ENCODE measurements around the gene ZNHIT3. TPM values are rescaled to one million over a fixed set of nuclear protein-coding genes. Genes with fewer than 3 reads are reported as not detected.

Gene ZNHIT3
- total RNA-seq, 2 donors from 2014 or later = 21.1 to 32.4 TPM

DNA sequence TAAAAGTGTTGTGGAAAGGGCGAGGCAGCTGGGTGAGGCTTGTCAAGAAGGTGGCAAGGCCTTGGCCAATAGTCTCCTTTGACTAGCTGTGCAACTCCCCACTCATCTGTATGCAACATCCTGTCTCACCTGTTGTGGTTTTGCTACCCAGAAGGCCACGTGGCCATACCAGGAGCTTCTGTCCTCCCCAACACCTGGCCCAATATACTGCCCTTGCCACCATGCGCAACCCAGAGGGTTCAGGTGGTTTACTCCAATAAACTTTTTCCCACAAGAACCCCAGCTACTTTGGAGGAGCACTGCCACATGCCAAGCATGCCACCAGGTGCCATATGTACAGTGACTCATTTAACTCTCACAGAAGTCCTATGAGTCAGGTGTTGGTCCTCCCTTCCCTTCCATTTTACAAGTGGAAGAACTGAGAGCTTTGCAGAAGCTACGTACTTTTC lies 38.0 kb downstream of the ZNHIT3 start:
- Histone ChIP-seq H3K27me3 (no peaks in the 10 kb centered on the region), H3K36me3 (replicated peaks in 1 of 2; ENCODE audit: insufficient read depth in 1 of 2, low read depth in 2 of 2) (peaks cover 0 to 14% of the 10 kb centered on the region in 2 donors), H3K9me3 (no peaks in the 10 kb centered on the region), H3K4me1 (no peaks in the 10 kb centered on the region), H3K27ac (no peak overlapping the region), H3K4me3 (no peak overlapping the region)
- DNase-seq (no peak), ATAC-seq (no peak)
- WGBS, 2 donors = 92 to 100% methylated on average over 4 of the region's 4 CpGs
- no peak for TF ChIP-seq POLR2A (IDR thresholded peaks at IDR 0.05)
- TF ChIP-seq, protein P1, sequence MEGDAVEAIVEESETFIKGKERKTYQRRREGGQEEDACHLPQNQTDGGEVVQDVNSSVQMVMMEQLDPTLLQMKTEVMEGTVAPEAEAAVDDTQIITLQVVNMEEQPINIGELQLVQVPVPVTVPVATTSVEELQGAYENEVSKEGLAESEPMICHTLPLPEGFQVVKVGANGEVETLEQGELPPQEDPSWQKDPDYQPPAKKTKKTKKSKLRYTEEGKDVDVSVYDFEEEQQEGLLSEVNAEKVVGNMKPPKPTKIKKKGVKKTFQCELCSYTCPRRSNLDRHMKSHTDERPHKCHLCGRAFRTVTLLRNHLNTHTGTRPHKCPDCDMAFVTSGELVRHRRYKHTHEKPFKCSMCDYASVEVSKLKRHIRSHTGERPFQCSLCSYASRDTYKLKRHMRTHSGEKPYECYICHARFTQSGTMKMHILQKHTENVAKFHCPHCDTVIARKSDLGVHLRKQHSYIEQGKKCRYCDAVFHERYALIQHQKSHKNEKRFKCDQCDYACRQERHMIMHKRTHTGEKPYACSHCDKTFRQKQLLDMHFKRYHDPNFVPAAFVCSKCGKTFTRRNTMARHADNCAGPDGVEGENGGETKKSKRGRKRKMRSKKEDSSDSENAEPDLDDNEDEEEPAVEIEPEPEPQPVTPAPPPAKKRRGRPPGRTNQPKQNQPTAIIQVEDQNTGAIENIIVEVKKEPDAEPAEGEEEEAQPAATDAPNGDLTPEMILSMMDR (IDR thresholded peaks at IDR 0.05) = no peak
- intact Hi-C loops (cut with DNase I) = no loop called here

DNA sequence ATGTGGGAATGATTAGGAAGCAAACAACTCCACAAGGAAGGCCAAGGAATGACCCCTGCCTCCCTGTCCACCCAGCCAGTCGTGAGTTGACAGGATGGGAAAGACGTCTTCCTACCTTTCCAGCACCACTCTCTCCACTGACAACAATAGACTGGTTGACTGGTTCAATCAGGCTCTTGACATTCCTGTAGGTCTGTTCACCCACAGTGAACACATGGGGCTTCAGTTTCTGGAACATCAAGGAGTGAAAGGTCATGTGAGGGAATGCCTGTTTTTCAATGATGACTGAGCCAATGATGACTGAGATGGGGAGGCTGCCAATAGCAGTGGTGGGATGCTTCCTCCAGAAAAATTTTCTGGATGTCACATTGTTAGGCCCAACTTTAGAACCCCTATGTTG lies 38.6 kb downstream of the ZNHIT3 start:
- intact Hi-C loops (cut with DNase I) = no loop called here
- 78 to 91% methylated on average over 2 of the region's 2 CpGs for WGBS, 2 donors
- DNase-seq = no peak

GRCh38 chr17:36525888-36526287 lies 39.4 kb downstream of the ZNHIT3 start:
- DNase-seq = no peak
- H3K9me3 ChIP-seq = no peaks in the 10 kb centered on the region
- H3K27ac ChIP-seq = no peak overlapping the region
- H3K4me3 ChIP-seq = no peak overlapping the region
- TF ChIP-seq POLR2A (IDR thresholded peaks at IDR 0.05) = no peak
- TF ChIP-seq, protein P1 (IDR thresholded peaks at IDR 0.05) = no peak
- WGBS, 2 donors = 97 to 98% methylated on average over 6 of the region's 6 CpGs
- intact Hi-C loops (cut with DNase I) = no loop called here
- H3K4me1 ChIP-seq = no peaks in the 10 kb centered on the region
- no peak for ATAC-seq
- no peaks in the 10 kb centered on the region for H3K27me3 ChIP-seq
- peaks cover 0 to 14% of the 10 kb centered on the region in 2 donors for H3K36me3 ChIP-seq (replicated peaks in 1 of 2; ENCODE audit: insufficient read depth in 1 of 2, low read depth in 2 of 2)

More for the DNA sequence above, 38.6 kb downstream of the ZNHIT3 start:
- Histone ChIP-seq H3K9me3 (no peaks in the 10 kb centered on the region), H3K27ac (no peak overlapping the region), H3K27me3 (no peaks in the 10 kb centered on the region), H3K4me3 (no peak overlapping the region), H3K4me1 (no peaks in the 10 kb centered on the region), H3K36me3 (replicated peaks in 1 of 2; ENCODE audit: insufficient read depth in 1 of 2, low read depth in 2 of 2) (peaks cover 0 to 14% of the 10 kb centered on the region in 2 donors)
- ATAC-seq = no peak
- no peak for TF ChIP-seq POLR2A (IDR thresholded peaks at IDR 0.05)
- TF ChIP-seq, protein P1 (IDR thresholded peaks at IDR 0.05) = no peak

GRCh38 chr17:36527621-36528250 lies 41.3 kb downstream of the ZNHIT3 start:
- Histone ChIP-seq H3K36me3 (replicated peaks in 1 of 2; ENCODE audit: insufficient read depth in 1 of 2, low read depth in 2 of 2) (peaks cover 0 to 14% of the 10 kb centered on the region in 2 donors), H3K27me3 (no peaks in the 10 kb centered on the region), H3K4me3 (no peak overlapping the region), H3K9me3 (no peaks in the 10 kb centered on the region), H3K4me1 (no peaks in the 10 kb centered on the region), H3K27ac (no peak overlapping the region)
- TF ChIP-seq, protein P1 (IDR thresholded peaks at IDR 0.05) = no peak
- no peak for TF ChIP-seq POLR2A (IDR thresholded peaks at IDR 0.05)
- ATAC-seq (no peak), DNase-seq (no peak)
- intact Hi-C loops (cut with DNase I) = no loop called here
- 84 to 86% methylated on average over 4 to 7 of the region's 7 CpGs for WGBS, 2 donors

DNA sequence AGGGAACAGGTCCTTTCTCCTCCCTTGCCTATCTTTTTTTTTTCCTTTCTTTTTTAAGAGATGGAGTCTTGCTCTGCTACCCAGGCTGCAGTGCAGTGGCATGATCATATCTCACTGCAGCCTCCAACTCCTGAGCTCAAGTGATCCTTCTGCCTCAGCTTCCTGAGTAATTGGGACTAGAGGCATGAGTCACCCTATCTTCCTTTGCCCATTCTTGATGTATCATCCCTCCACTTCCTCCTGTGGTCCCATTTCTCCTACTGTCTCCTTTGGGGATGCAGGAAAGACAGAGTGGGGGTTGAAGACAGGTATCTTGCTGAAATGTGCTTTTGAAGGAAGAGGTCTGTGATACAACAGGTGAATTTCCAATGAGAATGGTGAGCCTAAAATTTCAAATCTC lies 42.6 kb downstream of the ZNHIT3 start:
- peaks cover 8% of the 10 kb centered on the region for H3K4me1 ChIP-seq
- H3K36me3 ChIP-seq (replicated peaks in 1 of 2; ENCODE audit: insufficient read depth in 1 of 2, low read depth in 2 of 2) = peaks cover 0 to 12% of the 10 kb centered on the region in 2 donors
- DNase-seq (no peak), ATAC-seq (no peak)
- intact Hi-C loops (cut with DNase I) = no loop called here
- no peaks in the 10 kb centered on the region for H3K27me3 ChIP-seq
- no peak overlapping the region for H3K27ac ChIP-seq
- H3K9me3 ChIP-seq = no peaks in the 10 kb centered on the region
- TF ChIP-seq, protein P1 (IDR thresholded peaks at IDR 0.05) = no peak
- TF ChIP-seq POLR2A (IDR thresholded peaks at IDR 0.05) = no peak
- H3K4me3 ChIP-seq = no peak overlapping the region
